Hepatocyte (in vitro differentiated cells): ENCODE data around the gene TLCD3B. TPM values are rescaled to one million over a fixed set of nuclear protein-coding genes. Genes with fewer than 3 reads are reported as not detected.

Source experiments
- DNase-seq: peaks from one replicate; pipeline ENCODE4 v3.0.0-alpha.2; 2016; ENCODE audit warnings: low spot score
- H2AFZ ChIP-seq: fragments of 200-600 bp; sonication (generic); 2 replicates; pipeline ENCODE4 v1.6.0; 2016; ENCODE audit warnings: antibody characterized with exemption, mild to moderate bottlenecking
- H3K27ac ChIP-seq: fragments of 200-600 bp; sonication (generic); 2 replicates; pipeline ENCODE4 v1.5.1; 2016; ENCODE audit warnings: mild to moderate bottlenecking
- H3K27me3 ChIP-seq: fragments of 200-600 bp; sonication (generic); 2 replicates; pipeline ENCODE4 v1.6.1; 2016
- H3K36me3 ChIP-seq: fragments of 200-600 bp; sonication (generic); replicated peaks from 2 replicates; pipeline ENCODE4 v1.5.1; 2016; ENCODE audit warnings: low read depth; ENCODE audit not compliant: insufficient read depth
- H3K4me1 ChIP-seq: fragments of 200-600 bp; sonication (generic); 2 replicates; pipeline ENCODE4 v1.5.1; 2016; ENCODE audit warnings: mild to moderate bottlenecking, moderate library complexity; ENCODE audit not compliant: insufficient read depth
- H3K4me2 ChIP-seq: fragments of 200-600 bp; sonication (generic); 2 replicates; pipeline ENCODE4 v1.6.0; 2016
- H3K4me3 ChIP-seq: fragments of 200-600 bp; sonication (generic); 2 replicates; pipeline ENCODE4 v1.5.1; 2016; ENCODE audit warnings: mild to moderate bottlenecking
- H3K79me2 ChIP-seq: fragments of 200-600 bp; sonication (generic); 2 replicates; pipeline ENCODE4 v1.6.0; 2017; ENCODE audit warnings: mild to moderate bottlenecking
- H3K9me2 ChIP-seq: fragments of 200-600 bp; sonication (generic); replicated peaks from 2 replicates; pipeline ENCODE4 v1.6.0; 2017; ENCODE audit warnings: mild to moderate bottlenecking; ENCODE audit not compliant: insufficient read depth
- H3K9me3 ChIP-seq: fragments of 200-600 bp; sonication (generic); 2 replicates; pipeline ENCODE4 v1.5.1; 2016; ENCODE audit warnings: low read depth, mild to moderate bottlenecking
- H4K20me1 ChIP-seq: fragments of 200-600 bp; sonication (generic); 2 replicates; pipeline ENCODE4 v1.6.0; 2016; ENCODE audit warnings: mild to moderate bottlenecking; ENCODE audit not compliant: insufficient read depth, poor library complexity, severe bottlenecking
- EZH2 ChIP-seq: fragments of 200-600 bp; sonication (generic); IDR thresholded peaks from 2 replicates; pipeline ENCODE4 v1.6.1; 2016; ENCODE audit warnings: antibody characterized with exemption, mild to moderate bottlenecking, borderline replicate concordance
- EZH2phosphoT487 ChIP-seq: fragments of 200-600 bp; sonication (generic); IDR thresholded peaks from one replicate; pipeline ENCODE4 v1.6.1; 2018; ENCODE audit warnings: antibody characterized with exemption, mild to moderate bottlenecking, low read depth, moderate library complexity; ENCODE audit not compliant: unreplicated experiment, severe bottlenecking
- WGBS: methylation state at CpG from one replicate; pipeline ENCODE4 v1.1.6; 2016; ENCODE audit warnings: low lambda C conversion rate; ENCODE audit errors: missing lambda C conversion rate; 5-methylcytosine and 5-hydroxymethylcytosine counted together
- polyA plus RNA-seq: library from polyadenylated mRNA; unstranded; fragments of >200 nt; fragmentation: Nextera tagmentation; extraction: Ambion mirVana; gene quantifications from 2 replicates; pipeline ENCODE4 v1.2.1, GENCODE V29; 2016
- total RNA-seq: library from RNA; depleted of rRNA; stranded (reverse); fragments of >200 nt; gene quantifications from 2 replicates; pipeline ENCODE4 v1.2.3, GENCODE V29; 2014
- TF ChIP-seq, protein P1 (sequence below): fragments of 200-600 bp; sonication (generic); IDR thresholded peaks from 2 replicates; pipeline ENCODE4 v1.5.1; 2016; ENCODE audit warnings: antibody characterized with exemption, mild to moderate bottlenecking; ENCODE audit not compliant: poor library complexity

The TLCD3B gene
- total and polyA plus RNA-seq, 2 experiments from 2014 or later = not detected

DNA sequence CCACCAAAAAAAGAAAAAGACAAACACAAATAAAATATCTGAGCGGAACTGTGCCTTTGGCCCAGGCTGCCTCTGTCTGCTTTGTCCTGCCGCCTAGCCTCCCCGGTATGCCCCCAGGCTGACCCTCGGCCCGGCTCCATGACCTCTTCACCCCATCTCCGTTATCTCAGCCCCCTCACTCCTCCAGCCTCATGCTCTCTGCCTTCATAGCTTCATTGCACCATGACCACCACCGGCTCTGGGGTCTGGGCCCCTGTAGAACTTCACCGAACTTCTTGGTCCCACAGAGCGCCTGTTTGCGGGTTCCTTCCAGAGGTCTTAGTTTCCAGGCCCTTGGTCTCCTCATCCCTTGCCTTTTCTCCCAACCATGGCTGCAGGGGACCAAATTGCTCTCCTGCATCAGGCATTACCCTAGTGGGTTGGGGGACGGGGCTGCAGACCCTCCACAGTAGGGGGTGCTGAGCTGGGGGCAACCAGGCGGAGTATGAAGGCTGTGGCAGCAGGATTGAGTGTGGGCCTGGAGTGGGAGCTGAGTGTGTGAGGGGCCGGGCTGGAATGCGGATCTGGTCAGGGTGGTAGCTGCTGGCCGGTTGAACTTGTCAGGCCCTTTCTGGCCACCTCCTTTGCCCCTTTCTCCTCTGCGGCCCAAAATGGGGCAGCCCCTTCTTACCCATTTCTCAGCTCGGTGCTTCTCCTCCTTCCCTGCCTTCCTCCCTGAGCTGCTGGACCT is 42.6 kb downstream of the TLCD3B start:
- WGBS = 91% methylated on average over 17 of the region's 17 CpGs
- no peaks in the 10 kb centered on the region for H3K36me3 ChIP-seq

GRCh38 chr16:29987371-29988085 is 43.5 kb downstream of the TLCD3B start:
- Histone ChIP-seq H3K36me3 (no peaks in the 10 kb centered on the region), H3K27me3 (no peaks in the 10 kb centered on the region), H3K4me3 (no peak overlapping the region), H3K4me1 (no peaks in the 10 kb centered on the region), H3K9me2 (no peaks in the 10 kb centered on the region), H2AFZ (no peak overlapping the region), H4K20me1 (no peaks in the 10 kb centered on the region), H3K79me2 (no peaks in the 10 kb centered on the region), H3K4me2 (no peak overlapping the region), H3K27ac (no peak overlapping the region), H3K9me3 (no peaks in the 10 kb centered on the region)
- TF ChIP-seq, protein P1, sequence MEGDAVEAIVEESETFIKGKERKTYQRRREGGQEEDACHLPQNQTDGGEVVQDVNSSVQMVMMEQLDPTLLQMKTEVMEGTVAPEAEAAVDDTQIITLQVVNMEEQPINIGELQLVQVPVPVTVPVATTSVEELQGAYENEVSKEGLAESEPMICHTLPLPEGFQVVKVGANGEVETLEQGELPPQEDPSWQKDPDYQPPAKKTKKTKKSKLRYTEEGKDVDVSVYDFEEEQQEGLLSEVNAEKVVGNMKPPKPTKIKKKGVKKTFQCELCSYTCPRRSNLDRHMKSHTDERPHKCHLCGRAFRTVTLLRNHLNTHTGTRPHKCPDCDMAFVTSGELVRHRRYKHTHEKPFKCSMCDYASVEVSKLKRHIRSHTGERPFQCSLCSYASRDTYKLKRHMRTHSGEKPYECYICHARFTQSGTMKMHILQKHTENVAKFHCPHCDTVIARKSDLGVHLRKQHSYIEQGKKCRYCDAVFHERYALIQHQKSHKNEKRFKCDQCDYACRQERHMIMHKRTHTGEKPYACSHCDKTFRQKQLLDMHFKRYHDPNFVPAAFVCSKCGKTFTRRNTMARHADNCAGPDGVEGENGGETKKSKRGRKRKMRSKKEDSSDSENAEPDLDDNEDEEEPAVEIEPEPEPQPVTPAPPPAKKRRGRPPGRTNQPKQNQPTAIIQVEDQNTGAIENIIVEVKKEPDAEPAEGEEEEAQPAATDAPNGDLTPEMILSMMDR = no peak
- TF ChIP-seq EZH2 (no peak), EZH2phosphoT487 (no peak)
- WGBS = 96% methylated on average over 30 of the region's 35 CpGs
- no peak for DNase-seq

More for the DNA sequence above, 42.6 kb downstream of the TLCD3B start:
- TF ChIP-seq EZH2phosphoT487 = no peak
- TF ChIP-seq EZH2 = no peak
- TF ChIP-seq, protein P1 = no peak
- H4K20me1 ChIP-seq = no peaks in the 10 kb centered on the region
- H3K4me1 ChIP-seq = no peaks in the 10 kb centered on the region
- H3K27ac ChIP-seq = no peak overlapping the region
- no peak overlapping the region for H3K4me2 ChIP-seq
- no peak overlapping the region for H3K4me3 ChIP-seq
- no peak for DNase-seq
- H3K9me3 ChIP-seq = no peaks in the 10 kb centered on the region
- no peaks in the 10 kb centered on the region for H3K79me2 ChIP-seq
- H3K27me3 ChIP-seq = no peaks in the 10 kb centered on the region
- no peak overlapping the region for H2AFZ ChIP-seq
- no peaks in the 10 kb centered on the region for H3K9me2 ChIP-seq

- Histone ChIP-seq H3K4me3 (no peak overlapping the region), H3K79me2 (no peaks in the 10 kb centered on the region), H3K27ac (no peak overlapping the region), H3K36me3 (no peaks in the 10 kb centered on the region), H3K4me1 (no peaks in the 10 kb centered on the region), H3K9me3 (no peaks in the 10 kb centered on the region), H4K20me1 (no peaks in the 10 kb centered on the region), H3K27me3 (no peaks in the 10 kb centered on the region), H3K9me2 (no peaks in the 10 kb centered on the region), H2AFZ (no peak overlapping the region), H3K4me2 (no peak overlapping the region)
- 96% methylated on average over 3 of the region's 5 CpGs for WGBS
- no peak for DNase-seq
- TF ChIP-seq EZH2 = no peak
- TF ChIP-seq, protein P1 = no peak
- no peak for TF ChIP-seq EZH2phosphoT487
Observed at GRCh38 chr16:29986931-29987330, 44.1 kb downstream of the TLCD3B start.
